Measurements from ENCODE around the gene ALOX5. TPM values are rescaled to one million over a fixed set of nuclear protein-coding genes. Genes with fewer than 3 reads are reported as not detected.

Gene ALOX5
- total and polyA plus RNA-seq, 10 donors, result 69.3 to 357 (median 154) TPM

GRCh38 chr10:45433716-45434469, 59.9 kb downstream of the ALOX5 start:
- Histone ChIP-seq H3K36me3 (peaks cover 0 to 74% (median 5%) of the 10 kb centered on the region in 6 donors), H3K4me1 (peaks cover 0 to 29% (median 15%) of the 10 kb centered on the region in 6 donors), H3K4me3 (no peak overlapping the region), H3K27ac (peak overlapping the region in 4 of 8 donors; percentile 17 to 68 (median 44)), H3K9me3 (no peaks in the 10 kb centered on the region), H3K27me3 (replicated peaks in 1 of 7) (peaks cover 0 to 8% (median 0%) of the 10 kb centered on the region in 7 donors)
- TF ChIP-seq POLR2AphosphoS5 (IDR thresholded peaks at IDR 0.05), result no peak
- TF ChIP-seq POLR2A (IDR thresholded peaks at IDR 0.05), result no peak
- TF ChIP-seq CTCF (IDR thresholded peaks at IDR 0.05 in 8 of 11, conservative IDR thresholded peaks at IDR 0.05 in 3 of 11), result no peak
- intact Hi-C loops (cut with DNase I; ENCODE audit: low total_unique reads), result no loop called here
- no peak for DNase-seq
- 64 to 74% (median 71%) methylated on average over 8 of the region's 8 CpGs for WGBS, 5 donors

GRCh38 chr10:45437587-45438465, 63.8 kb downstream of the ALOX5 start:
- Histone ChIP-seq H3K27ac (peak overlapping the region in 4 of 8 donors; percentile 1 to 71 (median 64)), H3K27me3 (replicated peaks in 1 of 7) (peaks cover 0 to 11% (median 0%) of the 10 kb centered on the region in 7 donors), H3K4me3 (no peak overlapping the region), H3K9me3 (no peaks in the 10 kb centered on the region), H3K36me3 (peaks cover 0 to 74% (median 9%) of the 10 kb centered on the region in 6 donors), H3K4me1 (peaks cover 0 to 29% (median 14%) of the 10 kb centered on the region in 6 donors)
- TF ChIP-seq CTCF (IDR thresholded peaks at IDR 0.05 in 8 of 11, conservative IDR thresholded peaks at IDR 0.05 in 3 of 11) (no peak), POLR2A (IDR thresholded peaks at IDR 0.05) (no peak), POLR2AphosphoS5 (IDR thresholded peaks at IDR 0.05) (no peak)
- no peak for DNase-seq
- 68 to 81% (median 71%) methylated on average over 8 of the region's 8 CpGs for WGBS, 5 donors
- intact Hi-C loops (cut with DNase I; ENCODE audit: low total_unique reads), result no loop called here

GRCh38 chr10:45438466-45439090, 64.6 kb downstream of the ALOX5 start:
- peaks cover 0 to 74% (median 9%) of the 10 kb centered on the region in 6 donors for H3K36me3 ChIP-seq
- H3K4me1 ChIP-seq, result peaks cover 0 to 29% (median 12%) of the 10 kb centered on the region in 6 donors
- no peak for TF ChIP-seq POLR2A (IDR thresholded peaks at IDR 0.05)
- no peak for TF ChIP-seq CTCF (IDR thresholded peaks at IDR 0.05 in 8 of 11, conservative IDR thresholded peaks at IDR 0.05 in 3 of 11)
- no peak for TF ChIP-seq POLR2AphosphoS5 (IDR thresholded peaks at IDR 0.05)
- intact Hi-C loops (cut with DNase I; ENCODE audit: low total_unique reads), result no loop called here
- no peaks in the 10 kb centered on the region for H3K9me3 ChIP-seq
- WGBS, 5 donors, result 69 to 75% (median 73%) methylated on average over 5 of the region's 5 CpGs
- peak overlapping the region in 4 of 8 donors; percentile 1 to 71 (median 64) for H3K27ac ChIP-seq
- H3K27me3 ChIP-seq (replicated peaks in 1 of 7), result peaks cover 0 to 11% (median 0%) of the 10 kb centered on the region in 7 donors
- DNase-seq, result no peak
- H3K4me3 ChIP-seq, result no peak overlapping the region

All from spleen (tissue), 11 donors.